ENCODE results near the gene ABCA13.

DNA sequence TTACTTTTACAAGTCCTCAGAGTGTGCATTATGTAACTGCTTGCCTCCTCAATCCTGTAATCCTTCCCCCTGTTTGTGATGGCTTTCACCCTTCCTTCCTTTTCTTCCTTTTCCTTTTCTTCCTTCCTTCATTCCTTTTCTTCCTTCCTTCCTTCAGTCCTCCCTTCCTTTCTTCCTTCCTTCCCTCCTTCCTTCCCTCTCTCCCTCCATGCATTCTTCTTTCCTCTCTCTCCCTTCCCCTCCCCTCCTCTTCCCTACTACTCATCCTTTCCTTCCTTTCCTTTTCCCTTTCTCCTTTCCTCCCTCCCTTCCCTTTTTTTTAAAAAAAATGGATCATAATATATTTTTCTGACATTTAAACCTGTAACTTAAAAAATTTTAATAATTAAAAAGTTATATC, 22.2 kb upstream of the ABCA13 start:
- TF ChIP-seq, protein P1, sequence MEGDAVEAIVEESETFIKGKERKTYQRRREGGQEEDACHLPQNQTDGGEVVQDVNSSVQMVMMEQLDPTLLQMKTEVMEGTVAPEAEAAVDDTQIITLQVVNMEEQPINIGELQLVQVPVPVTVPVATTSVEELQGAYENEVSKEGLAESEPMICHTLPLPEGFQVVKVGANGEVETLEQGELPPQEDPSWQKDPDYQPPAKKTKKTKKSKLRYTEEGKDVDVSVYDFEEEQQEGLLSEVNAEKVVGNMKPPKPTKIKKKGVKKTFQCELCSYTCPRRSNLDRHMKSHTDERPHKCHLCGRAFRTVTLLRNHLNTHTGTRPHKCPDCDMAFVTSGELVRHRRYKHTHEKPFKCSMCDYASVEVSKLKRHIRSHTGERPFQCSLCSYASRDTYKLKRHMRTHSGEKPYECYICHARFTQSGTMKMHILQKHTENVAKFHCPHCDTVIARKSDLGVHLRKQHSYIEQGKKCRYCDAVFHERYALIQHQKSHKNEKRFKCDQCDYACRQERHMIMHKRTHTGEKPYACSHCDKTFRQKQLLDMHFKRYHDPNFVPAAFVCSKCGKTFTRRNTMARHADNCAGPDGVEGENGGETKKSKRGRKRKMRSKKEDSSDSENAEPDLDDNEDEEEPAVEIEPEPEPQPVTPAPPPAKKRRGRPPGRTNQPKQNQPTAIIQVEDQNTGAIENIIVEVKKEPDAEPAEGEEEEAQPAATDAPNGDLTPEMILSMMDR (IDR thresholded peaks at IDR 0.05; ENCODE audit: low read depth, low read length), result no peak
- TF ChIP-seq POLR2A (IDR thresholded peaks at IDR 0.05; ENCODE audit: extremely low read depth, insufficient read length) (no peak), MYC (IDR thresholded peaks at IDR 0.05; ENCODE audit: low read depth, low read length) (no peak)
- TF ChIP-seq, protein P2, sequence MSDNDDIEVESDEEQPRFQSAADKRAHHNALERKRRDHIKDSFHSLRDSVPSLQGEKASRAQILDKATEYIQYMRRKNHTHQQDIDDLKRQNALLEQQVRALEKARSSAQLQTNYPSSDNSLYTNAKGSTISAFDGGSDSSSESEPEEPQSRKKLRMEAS (IDR thresholded peaks at IDR 0.05; ENCODE audit: low read depth, low read length), result no peak

Measured in NB4 (cell line).